ENCODE results near the gene ATP10A. TPM values are rescaled to one million over a fixed set of nuclear protein-coding genes. Genes with fewer than 3 reads are reported as not detected.

The ATP10A gene
- total RNA-seq, 1 experiment from 2014 or later: 3.9 TPM

DNA sequence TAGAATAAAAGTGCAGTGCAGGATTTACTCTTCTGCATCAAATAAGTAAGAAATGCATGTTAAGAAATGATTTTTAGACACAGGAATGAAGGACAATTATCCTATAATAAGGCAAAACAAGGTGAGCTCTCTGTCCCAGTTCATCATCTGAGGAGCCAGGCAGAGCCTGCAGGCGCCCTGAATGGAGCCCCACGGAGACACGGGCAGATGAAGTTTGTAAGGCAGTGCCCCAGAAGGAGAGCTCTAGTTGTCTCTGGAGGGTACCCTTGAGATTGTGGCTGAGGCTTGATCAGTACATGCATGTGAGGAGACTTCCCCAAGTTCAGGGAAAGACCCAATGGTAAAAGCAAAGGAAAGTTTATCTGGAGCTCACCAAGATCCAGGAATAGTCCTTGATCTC is 50.3 kb downstream of the ATP10A start:
- Histone ChIP-seq H4K91ac (ENCODE audit: insufficient read length, low read depth, low read length) (no peak overlapping the region), H3K4me1 (ENCODE audit: insufficient read depth, low read length) (peaks cover 5% of the 10 kb centered on the region; the same call in 1 of the 2 replicates), H3K27ac (ENCODE audit: insufficient read length, low read depth, low read length) (no peak overlapping the region), H2AFZ (ENCODE audit: low read length) (no peak overlapping the region), H3T11ph (ENCODE audit: low read length) (no peak overlapping the region), H3K4ac (ENCODE audit: low read depth, low read length) (no peak overlapping the region), H4K8ac (replicated peaks; ENCODE audit: insufficient read length, low read depth, low read length) (no peak overlapping the region), H3K56ac (ENCODE audit: insufficient read length, low read depth, low read length) (no peak overlapping the region), H2BK120ac (ENCODE audit: low read depth, low read length, poor library complexity, severe bottlenecking) (no peak overlapping the region), H3K14ac (ENCODE audit: insufficient read depth, low read length) (no peak overlapping the region), H3K79me1 (ENCODE audit: insufficient read depth, low read depth, low read length, poor library complexity, severe bottlenecking) (no peaks in the 10 kb centered on the region), H2BK5ac (ENCODE audit: insufficient read length, low read length) (no peak overlapping the region), H4K5ac (ENCODE audit: insufficient read length, low read depth, low read length) (no peak overlapping the region), H4K20me1 (ENCODE audit: control insufficient read depth, insufficient read depth, insufficient read length) (no peaks in the 10 kb centered on the region), H3K9ac (ENCODE audit: extremely low read depth, insufficient read length, low read length) (no peak overlapping the region), H2BK20ac (ENCODE audit: low read depth, low read length, poor library complexity, severe bottlenecking) (no peak overlapping the region), H3K9me3 (ENCODE audit: control insufficient read depth, low read depth, low read length) (no peaks in the 10 kb centered on the region), H2BK12ac (ENCODE audit: insufficient read length, low read depth, low read length) (no peak overlapping the region), H3K79me2 (ENCODE audit: insufficient read depth, low read length) (no peaks in the 10 kb centered on the region), H3K27me3 (ENCODE audit: insufficient read depth, low read length) (no peaks in the 10 kb centered on the region), H3K18ac (ENCODE audit: insufficient read length, low read depth, low read length) (no peak overlapping the region), H3K4me2 (ENCODE audit: insufficient read depth, insufficient read length, low read length) (no peak overlapping the region), H3K23ac (ENCODE audit: insufficient read length, low read depth, low read length) (no peak overlapping the region), H3K23me2 (ENCODE audit: insufficient read length, low read depth, low read length, poor library complexity, severe bottlenecking) (no peaks in the 10 kb centered on the region), H2BK15ac (ENCODE audit: low read depth, low read length) (no peak overlapping the region), H2AK5ac (ENCODE audit: insufficient read length, low read length) (no peak overlapping the region)
- no peaks in the 10 kb centered on the region for H3K36me3 Mint-ChIP-seq (ENCODE audit: insufficient read depth in 1 of 3, low read depth in 3 of 3)
- WGBS (ENCODE audit: extremely low coverage, insufficient read length, low lambda C conversion rate): no CpG with 5 or more reads among the region's 3 CpGs
- no peak overlapping the region for H3K27ac Mint-ChIP-seq
- TF ChIP-seq, protein P1, sequence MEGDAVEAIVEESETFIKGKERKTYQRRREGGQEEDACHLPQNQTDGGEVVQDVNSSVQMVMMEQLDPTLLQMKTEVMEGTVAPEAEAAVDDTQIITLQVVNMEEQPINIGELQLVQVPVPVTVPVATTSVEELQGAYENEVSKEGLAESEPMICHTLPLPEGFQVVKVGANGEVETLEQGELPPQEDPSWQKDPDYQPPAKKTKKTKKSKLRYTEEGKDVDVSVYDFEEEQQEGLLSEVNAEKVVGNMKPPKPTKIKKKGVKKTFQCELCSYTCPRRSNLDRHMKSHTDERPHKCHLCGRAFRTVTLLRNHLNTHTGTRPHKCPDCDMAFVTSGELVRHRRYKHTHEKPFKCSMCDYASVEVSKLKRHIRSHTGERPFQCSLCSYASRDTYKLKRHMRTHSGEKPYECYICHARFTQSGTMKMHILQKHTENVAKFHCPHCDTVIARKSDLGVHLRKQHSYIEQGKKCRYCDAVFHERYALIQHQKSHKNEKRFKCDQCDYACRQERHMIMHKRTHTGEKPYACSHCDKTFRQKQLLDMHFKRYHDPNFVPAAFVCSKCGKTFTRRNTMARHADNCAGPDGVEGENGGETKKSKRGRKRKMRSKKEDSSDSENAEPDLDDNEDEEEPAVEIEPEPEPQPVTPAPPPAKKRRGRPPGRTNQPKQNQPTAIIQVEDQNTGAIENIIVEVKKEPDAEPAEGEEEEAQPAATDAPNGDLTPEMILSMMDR (conservative IDR thresholded peaks at IDR 0.05): no peak
- H3K4me3 Mint-ChIP-seq: no peak overlapping the region
- peaks cover 17 to 27% of the 10 kb centered on the region in 2 experiments for H3K4me1 Mint-ChIP-seq
- H3K9me3 Mint-ChIP-seq: no peaks in the 10 kb centered on the region
- no peak for DNase-seq
- peaks cover 4% of the 10 kb centered on the region for H3K27me3 Mint-ChIP-seq (ENCODE audit: low read depth)
